GM19463 (cell line): ENCODE results near the gene GDNF.
A peak's percentile ranks its signal among the peaks of the same experiment; 100 is the strongest.
"Not testable (repeated sequence)": the region's sequence is repeated elsewhere in the genome, so short reads cannot be mapped to it uniquely, and the experiment has no call there.

Source experiments
- ATAC-seq: cut with Tn5 transposase; IDR thresholded peaks from one replicate; pipeline ENCODE4 v1.9.1; 2021; ENCODE audit warnings: mild to moderate bottlenecking, moderate library complexity; ENCODE audit not compliant: unreplicated experiment

The GDNF gene

GRCh38 chr5:37839407-37840052 lies at the start of gene GDNF:
GDNF (minus strand) TSS chr5:37840041; CDS start chr5:37834796, 5,245 bp downstream.
- ATAC-seq = no peak

DNA sequence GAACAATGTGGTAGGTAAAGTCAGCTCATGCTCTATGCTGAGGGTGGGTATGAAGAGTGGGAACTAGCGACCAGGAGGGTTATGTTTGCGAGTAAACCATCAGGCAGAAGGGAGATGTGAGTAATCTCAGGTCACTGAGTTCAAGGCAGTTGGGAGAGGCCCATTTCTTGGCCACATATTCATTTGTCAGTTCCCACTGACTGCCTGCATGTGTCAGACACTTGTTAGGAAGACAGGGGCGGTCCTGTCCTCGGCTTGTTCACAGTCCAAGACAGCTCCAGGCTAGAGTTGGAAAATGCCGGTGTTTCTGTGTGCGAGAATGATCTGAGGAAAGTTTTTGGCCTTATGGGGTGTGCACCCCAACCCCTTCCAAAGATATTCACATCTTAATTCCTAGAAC lies 48.6 kb upstream of the GDNF start:
- no peak for ATAC-seq

- no peak for ATAC-seq
These were observed 46.5 kb upstream of the GDNF start for GRCh38 chr5:37886242-37886905.

GRCh38 chr5:37882636-37883035 lies 42.8 kb upstream of the GDNF start:
- no peak for ATAC-seq

- ATAC-seq = peak; percentile 67
These were observed 41.5 kb upstream of the GDNF start for GRCh38 chr5:37881359-37881758.

- ATAC-seq = no peak
These were observed 37.1 kb upstream of the GDNF start for GRCh38 chr5:37876943-37877342.

DNA sequence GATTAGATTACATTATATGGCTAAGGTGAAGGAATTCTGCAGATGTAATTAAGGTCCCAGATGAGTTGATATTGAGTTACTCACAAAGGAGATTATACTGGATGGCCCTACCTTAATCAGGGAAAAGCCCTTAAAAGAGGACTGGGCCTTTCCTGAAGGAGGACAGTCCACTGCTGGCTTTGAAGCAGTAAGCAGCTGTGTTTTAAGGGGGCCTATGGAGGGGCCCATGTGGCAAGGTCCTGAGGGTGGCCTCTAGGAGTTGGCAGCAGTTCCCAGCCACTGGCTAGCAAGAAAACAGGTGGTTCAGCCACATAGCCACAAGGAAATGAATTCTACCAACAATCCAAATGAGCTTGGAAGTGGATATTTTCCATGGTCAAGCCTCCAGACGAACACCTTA lies 36.4 kb upstream of the GDNF start:
- ATAC-seq = no peak

DNA sequence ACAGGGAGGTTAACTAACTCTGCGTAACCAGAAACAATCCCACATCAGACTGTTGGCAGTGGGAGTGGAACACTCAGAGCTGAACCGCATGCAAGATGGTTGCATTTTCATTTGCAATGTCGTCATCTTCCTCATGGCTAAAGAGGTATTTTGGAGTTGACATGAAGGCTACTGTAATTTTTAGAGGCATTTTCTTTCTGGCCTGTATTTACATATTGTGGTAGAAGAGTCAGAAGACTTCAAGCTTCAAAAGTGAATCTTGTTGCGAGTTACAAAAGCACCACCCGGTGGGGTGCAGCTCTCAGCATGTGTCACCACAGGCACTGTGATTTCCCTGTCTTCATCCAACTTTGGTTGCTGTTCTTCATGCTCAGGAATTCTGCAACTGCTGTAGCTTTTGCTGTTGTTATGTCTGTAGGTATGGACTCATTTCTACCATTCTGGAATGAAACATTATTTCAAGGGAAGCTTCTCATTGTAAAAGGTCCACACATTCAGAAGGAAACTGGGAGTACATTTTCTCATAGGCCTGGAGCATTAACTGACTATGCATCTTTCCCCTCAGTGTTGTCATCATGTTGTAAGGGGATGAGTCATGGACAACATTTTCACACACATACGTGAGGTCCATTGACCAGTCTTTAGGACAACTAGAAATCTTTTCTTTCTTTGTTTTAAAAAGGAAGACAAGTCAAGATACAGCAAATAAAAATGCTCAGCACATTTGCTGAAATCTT lies 35.4 kb upstream of the GDNF start:
- peak; percentile 43 for ATAC-seq

DNA sequence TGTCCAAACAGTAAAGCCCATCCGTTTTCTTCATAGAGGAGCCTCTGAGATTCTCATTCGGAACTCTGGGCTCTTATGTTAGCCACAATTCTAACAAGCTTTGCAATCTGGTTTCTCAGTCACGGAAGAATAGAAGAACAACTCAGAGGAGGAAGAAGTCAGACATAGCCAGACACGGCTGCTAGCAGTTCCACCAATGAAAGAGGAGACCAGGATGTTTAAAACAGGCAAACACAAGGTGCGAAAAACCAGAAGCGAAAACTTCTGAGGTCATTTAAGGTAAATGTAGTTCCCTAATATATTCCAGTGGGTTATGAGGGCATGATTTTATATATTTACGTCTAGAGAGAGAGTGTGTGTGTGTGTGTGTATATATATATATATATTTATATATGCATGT lies 34.1 kb upstream of the GDNF start:
- no peak for ATAC-seq

DNA sequence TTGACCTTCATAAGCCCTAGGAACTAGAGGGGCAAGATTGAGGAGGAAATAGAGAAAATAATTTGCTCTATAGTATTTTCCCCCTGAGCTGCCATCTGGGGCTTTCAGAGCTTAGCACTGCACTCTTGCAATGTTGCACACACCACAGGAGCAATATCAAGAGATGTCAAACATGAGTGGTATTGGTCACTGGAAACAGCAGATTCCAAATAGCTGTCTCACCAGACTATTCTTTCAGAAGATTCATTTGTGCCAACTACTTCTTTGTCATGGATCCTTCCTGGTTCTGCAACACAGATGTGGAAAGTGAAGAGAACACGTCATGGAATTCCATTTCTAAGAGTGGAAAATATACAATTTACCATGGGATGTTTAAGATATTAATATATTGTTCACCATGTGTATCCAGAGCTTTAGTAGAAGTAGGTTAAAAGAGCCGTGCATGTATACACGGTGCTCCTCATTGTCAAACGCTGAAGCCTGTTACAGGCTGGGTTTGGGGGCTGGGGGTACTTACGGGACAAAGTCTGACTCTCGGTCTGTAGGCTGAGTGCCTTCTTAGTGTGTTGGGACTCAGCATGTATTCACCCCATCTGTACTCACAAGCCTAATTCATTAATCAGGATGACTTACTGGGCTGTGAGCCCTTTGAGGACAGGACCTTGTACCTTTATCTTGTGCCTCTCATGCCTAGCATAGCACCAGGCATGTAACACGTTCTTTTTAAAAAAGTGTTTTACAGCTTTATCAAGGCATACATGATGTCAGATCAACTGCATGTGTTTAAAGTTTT lies 31.4 kb upstream of the GDNF start:
- ATAC-seq = no peak

DNA sequence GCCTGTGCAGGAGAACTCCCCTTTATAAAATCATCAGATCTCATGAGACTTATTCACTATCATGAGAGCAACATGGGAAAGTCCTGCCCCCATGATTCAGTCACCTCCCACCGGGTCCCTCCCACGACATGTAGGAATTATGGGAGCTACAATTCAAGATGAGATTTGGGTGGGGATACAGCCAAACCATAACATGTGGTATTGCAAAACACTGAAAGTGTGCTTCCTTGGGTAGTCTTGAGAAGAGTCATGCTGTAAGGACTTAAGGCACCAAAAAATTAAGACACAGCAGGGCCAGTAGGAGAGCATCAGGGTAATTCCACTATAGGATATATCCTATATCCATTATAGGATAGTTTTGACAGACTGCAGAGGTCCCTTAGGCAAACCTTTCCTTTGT lies 29.4 kb upstream of the GDNF start:
- no peak for ATAC-seq

DNA sequence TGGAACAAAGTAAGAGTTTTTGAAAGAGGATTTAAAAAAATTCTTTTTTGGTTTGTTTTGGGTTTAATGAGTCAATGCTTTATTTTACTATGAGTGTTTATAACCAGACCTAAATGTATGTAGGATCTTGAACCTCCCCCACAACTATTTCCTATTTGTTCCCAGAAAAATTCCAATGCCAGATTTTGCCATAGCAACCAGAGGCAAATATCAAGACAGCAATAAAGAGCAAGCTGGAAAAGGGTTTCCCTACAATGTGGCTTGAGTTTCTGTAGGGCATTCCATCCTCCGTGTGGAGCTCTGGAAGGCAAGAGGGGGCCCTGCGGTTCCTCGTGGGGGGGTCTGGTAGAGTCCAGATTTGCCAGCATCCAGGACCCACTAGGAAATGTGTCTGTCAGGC lies 27.8 kb upstream of the GDNF start:
- no peak for ATAC-seq

DNA sequence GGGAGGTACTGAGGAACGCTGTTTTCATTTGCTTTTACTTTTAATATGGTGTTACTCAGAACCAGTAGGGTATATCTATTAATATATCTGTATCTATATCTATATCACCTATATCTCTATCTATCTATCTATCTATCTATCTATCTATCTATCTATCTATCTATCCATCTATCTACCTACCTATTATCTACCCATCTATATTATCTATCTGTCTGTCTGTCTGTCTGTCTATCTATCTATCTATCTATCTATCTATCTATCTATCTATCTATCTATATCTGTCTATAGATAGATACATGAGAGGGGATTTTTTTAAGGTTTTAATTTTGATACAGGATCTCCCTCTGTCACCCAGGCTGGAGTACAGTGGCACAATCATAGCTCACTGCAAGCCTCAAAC lies 23.1 kb upstream of the GDNF start:
- not testable (repeated sequence) for ATAC-seq

DNA sequence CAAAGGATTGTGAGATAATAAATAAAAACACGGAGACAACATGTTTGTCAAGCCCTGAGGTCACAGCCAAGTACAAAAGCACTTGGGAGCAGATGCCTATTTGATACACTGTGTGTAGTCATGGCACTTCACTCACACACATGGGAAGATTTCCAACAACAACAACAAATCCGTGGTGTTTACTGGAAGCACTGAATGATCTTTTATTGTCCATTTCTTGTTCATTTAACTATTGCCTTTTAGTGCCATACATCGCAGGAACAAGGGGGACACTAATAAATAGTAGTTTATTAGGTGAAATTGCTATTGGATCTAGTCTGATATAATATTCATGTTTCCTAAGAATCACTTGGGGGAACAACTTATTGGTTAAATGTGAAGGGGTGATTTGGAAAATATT lies 20.4 kb upstream of the GDNF start:
- ATAC-seq = no peak

GRCh38 chr5:37859805-37860204 lies 20.0 kb upstream of the GDNF start:
- peak; percentile 99 for ATAC-seq

DNA sequence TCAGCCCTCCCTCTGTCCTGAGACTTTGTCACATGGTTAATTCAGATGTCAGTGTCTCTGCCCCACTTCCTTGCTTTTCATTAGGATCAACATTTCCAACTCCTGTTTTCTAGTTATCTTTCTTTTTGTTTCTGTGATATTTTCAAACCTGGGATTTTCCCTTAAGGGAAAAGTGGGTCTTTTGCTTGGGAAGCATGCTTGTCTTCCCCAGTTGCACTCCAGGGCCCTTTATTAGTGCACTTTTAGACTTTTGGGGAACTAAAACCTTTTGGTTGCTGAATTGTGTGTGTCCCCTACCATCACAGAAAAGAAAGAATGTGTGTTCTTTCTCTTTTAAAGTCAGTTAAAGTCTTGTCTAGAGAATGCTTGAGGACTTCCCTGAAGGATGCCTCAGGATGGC lies 18.4 kb upstream of the GDNF start:
- ATAC-seq = no peak

DNA sequence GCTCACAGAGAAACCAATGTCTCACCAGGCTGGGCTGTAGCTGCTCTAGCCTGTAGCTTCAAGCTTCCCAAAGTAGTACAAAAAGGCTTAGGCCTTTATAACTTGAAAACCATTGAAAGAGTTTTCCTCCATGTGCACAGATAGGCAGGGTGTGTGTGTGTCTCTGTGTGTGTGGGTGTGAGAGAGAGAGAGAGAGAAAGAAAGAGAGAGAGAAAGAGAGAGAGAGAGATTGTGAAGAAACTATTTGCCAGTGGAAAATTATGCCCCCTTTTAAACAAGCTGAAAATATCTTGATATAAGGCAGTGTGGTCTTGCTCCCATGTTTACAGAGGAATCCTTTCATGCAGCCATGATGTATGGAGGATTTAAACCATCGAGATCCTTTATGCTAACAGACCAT lies 17.9 kb upstream of the GDNF start:
- no peak for ATAC-seq

DNA sequence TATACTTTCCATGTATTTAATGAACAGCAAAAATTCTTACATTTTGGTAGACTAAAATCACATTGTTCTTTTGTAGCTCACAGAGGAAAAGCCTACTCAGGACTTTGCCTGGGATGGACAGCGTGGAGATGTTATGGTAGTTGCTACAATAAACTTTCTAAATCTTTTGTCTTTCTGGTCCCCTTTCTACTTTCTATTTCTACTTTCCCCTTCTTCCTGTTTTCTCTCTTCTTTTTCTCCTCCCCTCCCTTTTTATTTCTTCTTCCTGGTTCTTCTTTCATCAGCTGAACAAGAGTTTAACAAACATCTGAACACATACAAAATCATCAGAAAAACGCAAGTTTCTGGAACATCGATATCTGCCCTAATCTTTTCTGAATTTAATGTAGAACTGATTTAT lies 15.6 kb upstream of the GDNF start:
- ATAC-seq = no peak

DNA sequence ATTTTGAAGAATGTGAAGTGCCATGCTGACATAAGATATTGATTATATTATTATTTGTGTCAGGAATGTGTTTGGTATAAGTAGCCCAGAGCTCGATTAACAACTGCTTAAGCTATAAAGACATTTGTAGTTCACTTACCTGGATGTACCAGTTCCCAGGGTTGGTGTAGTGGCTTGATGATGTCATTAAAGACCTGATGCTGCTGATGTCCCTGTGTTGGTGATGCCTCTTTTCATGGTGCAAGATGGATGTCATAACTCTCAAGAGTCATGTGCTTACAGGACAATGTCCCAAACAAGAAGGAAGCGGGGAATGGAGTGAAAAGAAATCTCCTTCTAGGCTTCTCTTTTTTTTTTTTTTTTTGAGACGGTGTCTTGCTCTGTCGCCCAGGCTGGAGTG lies 11.5 kb upstream of the GDNF start:
- no peak for ATAC-seq

GRCh38 chr5:37850226-37850865 lies 10.5 kb upstream of the GDNF start:
- ATAC-seq = no peak

DNA sequence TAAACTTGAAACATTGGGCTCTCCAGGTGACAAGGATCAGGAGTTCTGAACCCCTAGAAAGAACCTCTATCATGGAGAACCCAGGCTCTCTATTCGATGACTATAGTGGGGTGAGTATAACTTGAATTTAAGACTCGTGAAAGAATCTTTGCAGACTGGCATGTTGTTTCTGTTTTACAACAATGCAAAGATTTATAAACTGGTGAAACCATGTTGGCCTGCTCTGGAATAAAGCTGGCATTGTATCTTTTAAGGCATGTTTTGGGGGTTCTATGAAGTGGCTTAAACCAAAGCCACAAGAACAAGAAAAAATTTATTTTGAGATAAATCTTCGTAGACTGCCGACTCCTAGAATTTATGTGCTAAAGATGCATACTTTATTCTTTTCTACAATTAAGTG lies 9.8 kb upstream of the GDNF start:
- ATAC-seq = no peak
